Duodenal mucosa (tissue), 2 donors: ENCODE results near the gene GATAD2A.

Source experiments
- H3K27ac ChIP-seq: one replicate; pipeline ENCODE4 v1.7.0; 2013; ENCODE audit warnings: low read depth, low read length
- H3K27me3 ChIP-seq, 2 donors: one replicate each; pipeline ENCODE4 v1.7.0; 2013; ENCODE audit warnings: low read length in 2 of 2, control low read depth in 1 of 2; ENCODE audit not compliant: insufficient read depth in 2 of 2, control insufficient read depth in 1 of 2
- H3K36me3 ChIP-seq, 2 donors: one replicate each; pipeline ENCODE4 v1.7.0; 2013; ENCODE audit warnings: low read length in 2 of 2, control low read depth in 1 of 2; ENCODE audit not compliant: insufficient read depth in 2 of 2, control insufficient read depth in 1 of 2
- H3K4me1 ChIP-seq, 2 donors: one replicate each; pipeline ENCODE4 v1.7.0; 2013; ENCODE audit warnings: low read length in 2 of 2, control low read depth in 1 of 2; ENCODE audit not compliant: insufficient read depth in 2 of 2, control insufficient read depth in 1 of 2
- H3K4me3 ChIP-seq, 2 donors: one replicate each; pipeline ENCODE4 v1.7.0; 2013; ENCODE audit warnings: low read length in 2 of 2, low read depth in 1 of 2
- H3K9ac ChIP-seq, 2 donors: one replicate each; pipeline ENCODE4 v1.7.0; 2013; ENCODE audit warnings: low read length in 2 of 2, low read depth in 1 of 2
- H3K9me3 ChIP-seq, 2 donors: one replicate each; pipeline ENCODE4 v1.7.0; 2013; ENCODE audit warnings: low read length in 2 of 2, control low read depth in 1 of 2; ENCODE audit not compliant: control insufficient read depth in 1 of 2

GATAD2A gene

GRCh38 chr19:19508217-19508616 is 102.7 kb downstream of the GATAD2A start:
- Histone ChIP-seq H3K27ac (no peak overlapping the region), H3K9ac (no peak overlapping the region), H3K4me1 (peaks cover 0 to 5% of the 10 kb centered on the region in 2 donors), H3K27me3 (no peaks in the 10 kb centered on the region), H3K4me3 (no peak overlapping the region), H3K9me3 (no peaks in the 10 kb centered on the region), H3K36me3 (peaks cover 17 to 50% of the 10 kb centered on the region in 2 donors)

DNA sequence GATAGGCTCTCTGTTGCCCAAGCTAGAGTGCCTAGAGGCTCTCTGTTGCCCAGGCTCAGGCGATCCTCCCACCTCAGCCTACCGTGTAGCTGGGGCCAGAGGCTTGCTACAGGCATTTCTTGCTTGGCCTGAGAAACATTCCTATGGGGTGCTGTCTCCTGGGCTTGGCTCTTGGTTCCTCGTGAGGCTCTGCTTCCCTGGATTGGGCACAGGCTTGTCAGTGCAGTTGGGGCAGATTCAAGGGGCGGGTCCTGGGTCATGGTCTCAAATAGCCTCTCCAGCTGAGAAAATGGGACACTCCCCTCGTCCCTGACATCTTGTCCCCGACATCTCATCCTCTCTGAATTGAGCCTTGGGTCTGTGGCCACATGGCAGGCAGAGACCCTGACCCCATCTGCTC is 105.0 kb downstream of the GATAD2A start:
- Histone ChIP-seq H3K36me3 (peaks cover 12 to 28% of the 10 kb centered on the region in 2 donors), H3K9ac (no peak overlapping the region), H3K27me3 (no peaks in the 10 kb centered on the region), H3K4me3 (no peak overlapping the region), H3K4me1 (peaks cover 4 to 5% of the 10 kb centered on the region in 2 donors), H3K27ac (no peak overlapping the region), H3K9me3 (no peaks in the 10 kb centered on the region)

GRCh38 chr19:19513682-19514081 is 108.2 kb downstream of the GATAD2A start:
- no peak overlapping the region for H3K27ac ChIP-seq
- H3K4me3 ChIP-seq = no peak overlapping the region
- H3K36me3 ChIP-seq = no peaks in the 10 kb centered on the region
- no peaks in the 10 kb centered on the region for H3K9me3 ChIP-seq
- no peak overlapping the region for H3K9ac ChIP-seq
- peaks cover 12% of the 10 kb centered on the region in 2 donors for H3K4me1 ChIP-seq
- H3K27me3 ChIP-seq = no peaks in the 10 kb centered on the region

DNA sequence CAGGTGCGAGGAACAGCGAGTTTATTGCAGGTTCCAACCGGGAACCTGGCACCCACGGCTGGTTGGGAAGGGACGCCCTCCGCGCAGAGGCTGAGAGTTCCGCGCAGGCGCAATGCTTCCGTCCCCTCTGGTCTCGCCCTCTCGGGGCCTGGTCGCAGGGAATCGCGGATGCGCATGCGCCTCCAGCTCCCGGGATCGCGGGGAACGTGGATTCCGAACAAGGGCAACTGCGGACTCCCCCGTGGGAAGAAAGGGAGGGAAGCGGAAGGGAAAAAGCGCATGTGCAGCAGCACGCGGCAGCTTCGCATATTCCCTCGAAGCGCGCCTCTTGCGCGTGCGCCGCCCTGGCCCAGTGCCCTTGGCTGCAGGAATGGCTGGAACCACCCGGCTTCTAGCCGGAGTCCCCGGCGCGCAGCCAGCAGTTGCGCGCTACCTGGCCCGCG is 108.8 kb downstream of the GATAD2A start:
- no peak overlapping the region for H3K27ac ChIP-seq
- H3K4me3 ChIP-seq = no peak overlapping the region
- no peaks in the 10 kb centered on the region for H3K9me3 ChIP-seq
- H3K9ac ChIP-seq = no peak overlapping the region
- peaks cover 0 to 2% of the 10 kb centered on the region in 2 donors for H3K36me3 ChIP-seq
- H3K27me3 ChIP-seq = no peaks in the 10 kb centered on the region
- peaks cover 12% of the 10 kb centered on the region in 2 donors for H3K4me1 ChIP-seq

DNA sequence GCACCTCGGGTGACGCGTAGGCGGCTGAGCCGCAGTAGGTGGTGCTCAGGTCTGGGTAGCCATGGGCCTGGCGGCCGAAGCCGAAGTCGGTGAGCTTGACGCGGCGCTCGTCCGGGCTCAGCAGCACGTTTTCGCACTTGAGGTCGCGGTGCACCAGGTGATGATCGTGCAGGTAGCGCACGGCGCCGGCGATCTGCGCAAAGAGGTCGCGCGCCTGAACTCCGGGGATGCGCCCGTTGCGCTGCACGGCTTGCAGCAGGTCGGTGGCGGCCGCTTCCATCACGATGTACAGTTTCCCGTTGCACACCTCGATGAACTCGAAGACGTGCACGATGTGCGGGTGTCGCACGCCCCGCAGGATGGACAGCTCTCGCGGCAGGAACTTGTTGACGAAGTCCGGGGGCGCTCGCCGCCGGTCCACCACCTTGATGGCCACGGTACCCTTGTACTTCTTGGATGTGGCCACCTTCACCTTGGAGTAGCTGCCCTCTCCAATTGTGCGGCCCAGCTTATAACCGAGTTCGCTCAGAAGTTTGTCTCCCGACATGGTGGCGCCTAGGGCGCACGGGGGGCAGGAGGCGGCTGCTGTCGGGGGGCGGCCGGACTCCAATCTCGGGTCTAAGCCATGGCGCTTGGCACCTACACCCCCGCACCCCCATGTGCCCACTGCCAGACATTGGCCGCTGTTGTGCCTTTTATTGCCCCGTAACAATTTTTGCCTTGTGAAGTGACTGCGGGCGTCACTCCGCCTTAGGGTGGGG is 109.6 kb downstream of the GATAD2A start, which contains the start of gene TSSK6:
Gene TSSK6 (minus strand): TSS at position 668 of the 761 bp plus-strand sequence. CDS start 121 bp downstream, at position 547.
- Histone ChIP-seq H3K27me3 (no peaks in the 10 kb centered on the region), H3K4me3 (peak within 1 kb of the TSS; percentile 95 to 96), H3K9me3 (no peaks in the 10 kb centered on the region), H3K36me3 (peaks cover 6 to 7% of the 10 kb centered on the region in 2 donors), H3K27ac (peak within 1 kb of the TSS; percentile 80), H3K4me1 (peaks cover 12% of the 10 kb centered on the region in 2 donors), H3K9ac (peak within 1 kb of the TSS; percentile 82 to 97)

GRCh38 chr19:19515642-19516519 is 110.4 kb downstream of the GATAD2A start, which contains the start of gene NDUFA13:
Gene NDUFA13, plus strand, starts transcription at chr19:19516225. Its CDS starts 14 bp downstream, at chr19:19516239.
- Histone ChIP-seq H3K9me3 (no peaks in the 10 kb centered on the region), H3K27me3 (no peaks in the 10 kb centered on the region), H3K27ac (peak within 1 kb of the TSS; percentile 80), H3K36me3 (peaks cover 9 to 13% of the 10 kb centered on the region in 2 donors), H3K4me1 (peaks cover 12% of the 10 kb centered on the region in 2 donors), H3K9ac (peak within 1 kb of the TSS; percentile 82 to 97), H3K4me3 (peak within 1 kb of the TSS; percentile 95 to 96)

DNA sequence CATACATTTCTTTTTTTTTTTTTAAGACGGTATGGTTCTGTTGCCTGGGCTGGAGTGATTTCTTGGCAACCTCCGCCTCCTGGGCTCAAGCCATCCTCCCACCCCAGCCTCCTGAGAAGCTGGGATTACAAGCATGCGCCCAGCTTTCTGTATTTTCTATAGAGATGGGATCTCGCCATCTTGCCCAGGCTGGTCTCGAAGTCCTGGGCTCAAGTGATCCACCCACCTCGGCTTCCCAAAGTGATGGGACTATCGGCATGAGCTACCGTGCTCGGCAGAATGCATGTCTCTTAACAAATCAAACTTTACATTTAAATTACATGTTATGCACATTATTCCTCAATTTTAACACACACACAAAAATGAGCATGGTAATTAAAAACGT is 111.8 kb downstream of the GATAD2A start:
- Histone ChIP-seq H3K36me3 (peaks cover 11 to 13% of the 10 kb centered on the region in 2 donors), H3K4me1 (peaks cover 12% of the 10 kb centered on the region in 2 donors), H3K4me3 (peak overlapping the region; percentile 95 to 96), H3K9ac (peak overlapping the region in 1 of 2 donors; percentile 4), H3K9me3 (no peaks in the 10 kb centered on the region), H3K27ac (no peak overlapping the region), H3K27me3 (no peaks in the 10 kb centered on the region)

GRCh38 chr19:19520989-19521388 is 115.5 kb downstream of the GATAD2A start:
- Histone ChIP-seq H3K9me3 (no peaks in the 10 kb centered on the region), H3K27me3 (no peaks in the 10 kb centered on the region), H3K4me3 (no peak overlapping the region), H3K9ac (no peak overlapping the region), H3K27ac (no peak overlapping the region), H3K4me1 (peaks cover 4 to 7% of the 10 kb centered on the region in 2 donors), H3K36me3 (peaks cover 11 to 25% of the 10 kb centered on the region in 2 donors)

- no peak overlapping the region for H3K27ac ChIP-seq
- no peak overlapping the region for H3K4me3 ChIP-seq
- no peaks in the 10 kb centered on the region for H3K27me3 ChIP-seq
- H3K4me1 ChIP-seq = no peaks in the 10 kb centered on the region
- no peak overlapping the region for H3K9ac ChIP-seq
- H3K9me3 ChIP-seq = no peaks in the 10 kb centered on the region
- peaks cover 20 to 40% of the 10 kb centered on the region in 2 donors for H3K36me3 ChIP-seq
These were observed 117.7 kb downstream of the GATAD2A start for GRCh38 chr19:19523177-19523576.

DNA sequence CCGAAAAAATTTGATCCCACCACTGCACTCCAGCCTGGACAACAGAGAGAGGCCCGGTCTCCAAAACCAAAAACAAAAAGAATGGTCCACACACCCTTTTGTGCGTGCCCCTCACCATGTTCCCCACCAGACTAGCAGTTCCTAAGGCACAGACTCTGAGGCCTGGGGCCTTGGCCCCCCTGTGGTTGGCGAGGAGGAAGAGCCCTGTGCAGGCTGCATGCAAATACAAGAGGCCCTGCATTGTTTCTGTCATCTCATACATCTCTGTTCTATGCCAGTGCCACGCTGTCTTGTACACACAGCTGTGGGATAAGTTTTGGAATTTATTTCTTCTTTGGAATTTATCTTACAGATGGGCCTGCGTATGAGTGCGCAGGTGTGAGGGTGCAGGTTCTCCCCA is 118.6 kb downstream of the GATAD2A start:
- Histone ChIP-seq H3K4me3 (no peak overlapping the region), H3K27ac (no peak overlapping the region), H3K4me1 (no peaks in the 10 kb centered on the region), H3K27me3 (no peaks in the 10 kb centered on the region), H3K36me3 (peaks cover 19 to 44% of the 10 kb centered on the region in 2 donors), H3K9ac (no peak overlapping the region), H3K9me3 (no peaks in the 10 kb centered on the region)
